NB4 (cell line): ENCODE data around the gene TYMS.

ENCODE experiments used
- MAX ChIP-seq: IDR thresholded peaks from 2 replicates; pipeline ENCODE4 v1.6.1; 2011; ENCODE audit warnings: low read depth, low read length
- MYC ChIP-seq: IDR thresholded peaks from 2 replicates; pipeline ENCODE4 v1.6.1; 2011; ENCODE audit warnings: low read depth, low read length
- POLR2A ChIP-seq: IDR thresholded peaks from 2 replicates; pipeline ENCODE4 v1.6.1; 2011; ENCODE audit warnings: mild to moderate bottlenecking; ENCODE audit not compliant: insufficient read length; ENCODE audit errors: extremely low read depth
- TF ChIP-seq, protein P1 (sequence below): IDR thresholded peaks from one replicate; pipeline ENCODE4 v1.5.1; 2012; ENCODE audit warnings: low read depth, low read length

DNA sequence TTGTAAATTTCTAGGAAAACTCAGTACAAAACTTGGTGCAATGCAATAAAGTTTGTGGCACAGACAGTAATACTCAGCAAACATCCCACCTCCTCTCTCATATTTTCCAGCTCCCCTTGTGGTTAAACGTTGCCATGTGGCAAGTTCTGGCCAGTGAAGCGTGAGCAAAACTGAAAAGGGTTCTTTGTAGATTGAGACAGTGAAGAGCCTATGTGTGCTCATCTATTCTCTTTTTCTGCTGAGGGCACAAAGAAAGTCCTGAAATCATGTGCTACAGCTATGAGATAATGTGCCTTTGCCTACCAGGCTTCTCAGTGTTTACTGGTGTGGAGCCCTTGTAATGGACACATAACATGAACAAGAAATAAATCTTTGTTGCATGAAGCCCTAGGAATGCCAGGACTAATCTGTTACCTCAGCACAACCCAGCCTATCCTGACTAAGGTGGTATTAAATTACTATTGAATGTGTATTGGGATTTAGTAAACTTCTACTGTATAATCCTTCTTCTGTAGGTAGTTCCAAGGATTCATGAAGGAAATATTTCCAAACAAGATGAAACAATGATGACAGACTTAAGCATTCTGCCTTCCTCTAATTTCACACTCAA is 13.0 kb upstream of the TYMS start:
- TF ChIP-seq POLR2A (no peak), MAX (no peak), MYC (no peak)
- TF ChIP-seq, protein P1, sequence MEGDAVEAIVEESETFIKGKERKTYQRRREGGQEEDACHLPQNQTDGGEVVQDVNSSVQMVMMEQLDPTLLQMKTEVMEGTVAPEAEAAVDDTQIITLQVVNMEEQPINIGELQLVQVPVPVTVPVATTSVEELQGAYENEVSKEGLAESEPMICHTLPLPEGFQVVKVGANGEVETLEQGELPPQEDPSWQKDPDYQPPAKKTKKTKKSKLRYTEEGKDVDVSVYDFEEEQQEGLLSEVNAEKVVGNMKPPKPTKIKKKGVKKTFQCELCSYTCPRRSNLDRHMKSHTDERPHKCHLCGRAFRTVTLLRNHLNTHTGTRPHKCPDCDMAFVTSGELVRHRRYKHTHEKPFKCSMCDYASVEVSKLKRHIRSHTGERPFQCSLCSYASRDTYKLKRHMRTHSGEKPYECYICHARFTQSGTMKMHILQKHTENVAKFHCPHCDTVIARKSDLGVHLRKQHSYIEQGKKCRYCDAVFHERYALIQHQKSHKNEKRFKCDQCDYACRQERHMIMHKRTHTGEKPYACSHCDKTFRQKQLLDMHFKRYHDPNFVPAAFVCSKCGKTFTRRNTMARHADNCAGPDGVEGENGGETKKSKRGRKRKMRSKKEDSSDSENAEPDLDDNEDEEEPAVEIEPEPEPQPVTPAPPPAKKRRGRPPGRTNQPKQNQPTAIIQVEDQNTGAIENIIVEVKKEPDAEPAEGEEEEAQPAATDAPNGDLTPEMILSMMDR = no peak
